ENCODE measurements around the gene MAPK11. TPM values are rescaled to one million over a fixed set of nuclear protein-coding genes. Genes with fewer than 3 reads are reported as not detected.
A peak's percentile ranks its signal among the peaks of the same experiment; 100 is the strongest.

MAPK11 gene
- total RNA-seq, 4 donors from 2014 or later, result 1.6 to 6.4 (median 2.7) TPM

- intact Hi-C loops (cut with DNase I; ENCODE audit: low total_unique reads) (no loop called here), in situ Hi-C loops (cut with MboI; ENCODE audit: low pct_ligation_motif_present in 1 of 4, low pct_unique_long_range_greater_than_20kb in 1 of 4, low sequenced_read_pairs in 3 of 4) (no loop called here)
- peak overlapping the region; percentile 78 to 94 (median 88) for H3K27ac ChIP-seq
- H3K9me3 ChIP-seq, result no peaks in the 10 kb centered on the region
- peak overlapping the region in 3 of 4 donors; percentile 4 to 38 (median 24) for H3K4me3 ChIP-seq
- H3K27me3 ChIP-seq, result no peaks in the 10 kb centered on the region
- H3K36me3 ChIP-seq, result peaks cover 0 to 17% (median 4%) of the 10 kb centered on the region in 4 donors
- peak; percentile 85 for DNase-seq
- 15% methylated on average over 34 of the region's 42 CpGs; no CpG with 5 or more reads in 1 of the 2 donors for WGBS, 2 donors (ENCODE audit: low coverage in 1 of 2)
- peaks cover 50 to 57% (median 52%) of the 10 kb centered on the region in 4 donors for H3K4me1 ChIP-seq
- TF ChIP-seq EP300 (IDR thresholded peaks at IDR 0.05; ENCODE audit: low read depth), result no peak
- peak in 3 of 5 experiments; percentile 14 to 39 (median 34) for TF ChIP-seq CTCF (IDR thresholded peaks at IDR 0.05)
- TF ChIP-seq POLR2AphosphoS5 (IDR thresholded peaks at IDR 0.05), result peak in 2 of 3 donors; percentile 75 to 77
- peak; percentile 54 for TF ChIP-seq POLR2A (IDR thresholded peaks at IDR 0.05)
Observed at GRCh38 chr22:50293441-50294318, 23.5 kb upstream of the MAPK11 start.

GRCh38 chr22:50292643-50293440 is 22.7 kb upstream of the MAPK11 start:
- WGBS, 2 donors (ENCODE audit: low coverage in 1 of 2), result 49 to 80% methylated on average over 1 to 20 of the region's 29 CpGs
- H3K36me3 ChIP-seq, result peaks cover 0 to 24% (median 7%) of the 10 kb centered on the region in 4 donors
- no peak for DNase-seq
- no peaks in the 10 kb centered on the region for H3K9me3 ChIP-seq
- H3K4me3 ChIP-seq, result peak overlapping the region in 3 of 4 donors; percentile 4 to 38 (median 24)
- in situ Hi-C loops (cut with MboI; ENCODE audit: low pct_ligation_motif_present in 1 of 4, low pct_unique_long_range_greater_than_20kb in 1 of 4, low sequenced_read_pairs in 3 of 4), result no loop called here
- H3K27ac ChIP-seq, result peak overlapping the region; percentile 78 to 94 (median 88)
- H3K27me3 ChIP-seq, result no peaks in the 10 kb centered on the region
- intact Hi-C loops (cut with DNase I; ENCODE audit: low total_unique reads), result no loop called here
- TF ChIP-seq CTCF (IDR thresholded peaks at IDR 0.05), result no peak
- no peak for TF ChIP-seq POLR2A (IDR thresholded peaks at IDR 0.05)
- H3K4me1 ChIP-seq, result peaks cover 43 to 49% (median 44%) of the 10 kb centered on the region in 4 donors

GRCh38 chr22:50289942-50290630 is 19.9 kb upstream of the MAPK11 start:
- H3K4me1 ChIP-seq, result peaks cover 25 to 28% (median 27%) of the 10 kb centered on the region in 4 donors
- in situ Hi-C loops (cut with MboI; ENCODE audit: low pct_ligation_motif_present in 1 of 4, low pct_unique_long_range_greater_than_20kb in 1 of 4, low sequenced_read_pairs in 3 of 4) (no loop called here), intact Hi-C loops (cut with DNase I; ENCODE audit: low total_unique reads) (no loop called here)
- H3K4me3 ChIP-seq, result no peak overlapping the region
- 90% methylated on average over 36 of the region's 37 CpGs; no CpG with 5 or more reads in 1 of the 2 donors for WGBS, 2 donors (ENCODE audit: low coverage in 1 of 2)
- H3K9me3 ChIP-seq, result no peaks in the 10 kb centered on the region
- H3K36me3 ChIP-seq, result peaks cover 0 to 46% (median 18%) of the 10 kb centered on the region in 4 donors
- no peaks in the 10 kb centered on the region for H3K27me3 ChIP-seq
- DNase-seq, result no peak
- TF ChIP-seq POLR2AphosphoS5 (IDR thresholded peaks at IDR 0.05) (no peak), CTCF (IDR thresholded peaks at IDR 0.05) (no peak)
- H3K27ac ChIP-seq, result no peak overlapping the region

All from transverse colon (tissue), 4 donors.